ENCODE measurements around the gene TAOK3. TPM values are rescaled to one million over a fixed set of nuclear protein-coding genes. Genes with fewer than 3 reads are reported as not detected.

Gene TAOK3
- total and polyA plus RNA-seq, 9 of the 15 experiments (the other 6 are each of a cell fraction or from before 2014, with no cell fraction given), result 24.3 to 83.5 (median 47.1) TPM

GRCh38 chr12:118345355-118345754, 27.4 kb downstream of the TAOK3 start (continued):
- TF ChIP-seq, protein P1, sequence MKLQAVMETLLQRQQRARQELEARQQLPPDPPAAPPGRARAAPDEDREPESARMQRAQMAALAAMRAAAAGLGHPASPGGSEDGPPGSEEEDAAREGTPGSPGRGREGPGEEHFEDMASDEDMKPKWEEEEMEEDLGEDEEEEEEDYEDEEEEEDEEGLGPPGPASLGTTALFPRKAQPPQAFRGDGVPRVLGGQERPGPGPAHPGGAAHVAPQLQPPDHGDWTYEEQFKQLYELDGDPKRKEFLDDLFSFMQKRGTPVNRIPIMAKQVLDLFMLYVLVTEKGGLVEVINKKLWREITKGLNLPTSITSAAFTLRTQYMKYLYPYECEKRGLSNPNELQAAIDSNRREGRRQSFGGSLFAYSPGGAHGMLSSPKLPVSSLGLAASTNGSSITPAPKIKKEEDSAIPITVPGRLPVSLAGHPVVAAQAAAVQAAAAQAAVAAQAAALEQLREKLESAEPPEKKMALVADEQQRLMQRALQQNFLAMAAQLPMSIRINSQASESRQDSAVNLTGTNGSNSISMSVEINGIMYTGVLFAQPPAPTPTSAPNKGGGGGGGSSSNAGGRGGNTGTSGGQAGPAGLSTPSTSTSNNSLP (IDR thresholded peaks at IDR 0.05; ENCODE audit: borderline replicate concordance, low read depth, low read length), result 0 out of 2 replicates have a peak, but pooled peaks have one; percentile 27
- TF ChIP-seq HMBOX1 (IDR thresholded peaks at IDR 0.05) (peak; percentile 41; the same call in 1 of the 2 replicates), JUND (IDR thresholded peaks at IDR 0.05; ENCODE audit: borderline replicate concordance, low read depth, low read length) (no peak), JUND (tag; IDR thresholded peaks at IDR 0.05; ENCODE audit: borderline replicate concordance, low read depth, low read length) (peak; percentile 52; the same call in 1 of the 3 replicates), ZBTB33 (CRISPR knock-in tag; IDR thresholded peaks at IDR 0.05) (peak; percentile 72), ZHX1 (conservative IDR thresholded peaks at IDR 0.05; ENCODE audit: low read length) (no peak), CBX1 (IDR thresholded peaks at IDR 0.05; ENCODE audit: low read depth) (no peak), GATAD2A (IDR thresholded peaks at IDR 0.05) (0 out of 2 replicates have a peak, but pooled peaks have one; percentile 68), CTBP1 (IDR thresholded peaks at IDR 0.05; ENCODE audit: borderline replicate concordance) (peak; percentile 14; the same call in 1 of the 2 replicates), TEAD2 (tag; IDR thresholded peaks at IDR 0.05) (no peak)
- TF ChIP-seq, protein P2, sequence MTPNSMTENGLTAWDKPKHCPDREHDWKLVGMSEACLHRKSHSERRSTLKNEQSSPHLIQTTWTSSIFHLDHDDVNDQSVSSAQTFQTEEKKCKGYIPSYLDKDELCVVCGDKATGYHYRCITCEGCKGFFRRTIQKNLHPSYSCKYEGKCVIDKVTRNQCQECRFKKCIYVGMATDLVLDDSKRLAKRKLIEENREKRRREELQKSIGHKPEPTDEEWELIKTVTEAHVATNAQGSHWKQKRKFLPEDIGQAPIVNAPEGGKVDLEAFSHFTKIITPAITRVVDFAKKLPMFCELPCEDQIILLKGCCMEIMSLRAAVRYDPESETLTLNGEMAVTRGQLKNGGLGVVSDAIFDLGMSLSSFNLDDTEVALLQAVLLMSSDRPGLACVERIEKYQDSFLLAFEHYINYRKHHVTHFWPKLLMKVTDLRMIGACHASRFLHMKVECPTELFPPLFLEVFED (CRISPR knock-in tag; conservative IDR thresholded peaks at IDR 0.05), result no peak
- TF ChIP-seq, protein P3, sequence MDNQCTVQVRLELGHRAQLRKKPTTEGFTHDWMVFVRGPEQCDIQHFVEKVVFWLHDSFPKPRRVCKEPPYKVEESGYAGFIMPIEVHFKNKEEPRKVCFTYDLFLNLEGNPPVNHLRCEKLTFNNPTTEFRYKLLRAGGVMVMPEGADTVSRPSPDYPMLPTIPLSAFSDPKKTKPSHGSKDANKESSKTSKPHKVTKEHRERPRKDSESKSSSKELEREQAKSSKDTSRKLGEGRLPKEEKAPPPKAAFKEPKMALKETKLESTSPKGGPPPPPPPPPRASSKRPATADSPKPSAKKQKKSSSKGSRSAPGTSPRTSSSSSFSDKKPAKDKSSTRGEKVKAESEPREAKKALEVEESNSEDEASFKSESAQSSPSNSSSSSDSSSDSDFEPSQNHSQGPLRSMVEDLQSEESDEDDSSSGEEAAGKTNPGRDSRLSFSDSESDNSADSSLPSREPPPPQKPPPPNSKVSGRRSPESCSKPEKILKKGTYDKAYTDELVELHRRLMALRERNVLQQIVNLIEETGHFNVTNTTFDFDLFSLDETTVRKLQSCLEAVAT (IDR thresholded peaks at IDR 0.05), result peak in 1 of 2 experiments; percentile 72; a peak in 2 of 4 replicates
- TF ChIP-seq, protein P4, sequence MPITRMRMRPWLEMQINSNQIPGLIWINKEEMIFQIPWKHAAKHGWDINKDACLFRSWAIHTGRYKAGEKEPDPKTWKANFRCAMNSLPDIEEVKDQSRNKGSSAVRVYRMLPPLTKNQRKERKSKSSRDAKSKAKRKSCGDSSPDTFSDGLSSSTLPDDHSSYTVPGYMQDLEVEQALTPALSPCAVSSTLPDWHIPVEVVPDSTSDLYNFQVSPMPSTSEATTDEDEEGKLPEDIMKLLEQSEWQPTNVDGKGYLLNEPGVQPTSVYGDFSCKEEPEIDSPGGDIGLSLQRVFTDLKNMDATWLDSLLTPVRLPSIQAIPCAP (CRISPR knock-in tag; IDR thresholded peaks at IDR 0.05; ENCODE audit: borderline replicate concordance), result no peak

Data from K562 (cell line).